Activated CD8-positive, alpha-beta memory T cell treated with anti-CD3 and anti-CD28 coated beads for 36 hours (primary cell): ENCODE results near the gene SEMA3B. TPM values are rescaled to one million over a fixed set of nuclear protein-coding genes. Genes with fewer than 3 reads are reported as not detected.
"Not testable (repeated sequence)": the region's sequence is repeated elsewhere in the genome, so short reads cannot be mapped to it uniquely, and the experiment has no call there.

Experiments
- CTCF ChIA-PET: fragments of 350-600 bp; sonication (Branson Sonifier 250); formaldehyde crosslinking; loops from one replicate; lab custom pipeline; 2021; ENCODE audit warnings: antibody characterized with exemption; lab: Charles Lee
- POLR2A ChIA-PET: fragments of 350-600 bp; sonication (Branson Sonifier 250); formaldehyde crosslinking; loops from one replicate; lab custom pipeline; 2021; ENCODE audit warnings: antibody characterized with exemption; lab: Charles Lee
- total RNA-seq, 2 experiments: library from RNA; stranded (reverse); gene quantifications; one replicate each; pipeline ENCODE4 v1.2.3, GENCODE V29; 2021

Gene SEMA3B
- total RNA-seq, 2 experiments from 2014 or later: 0.40 to 0.46 TPM

DNA sequence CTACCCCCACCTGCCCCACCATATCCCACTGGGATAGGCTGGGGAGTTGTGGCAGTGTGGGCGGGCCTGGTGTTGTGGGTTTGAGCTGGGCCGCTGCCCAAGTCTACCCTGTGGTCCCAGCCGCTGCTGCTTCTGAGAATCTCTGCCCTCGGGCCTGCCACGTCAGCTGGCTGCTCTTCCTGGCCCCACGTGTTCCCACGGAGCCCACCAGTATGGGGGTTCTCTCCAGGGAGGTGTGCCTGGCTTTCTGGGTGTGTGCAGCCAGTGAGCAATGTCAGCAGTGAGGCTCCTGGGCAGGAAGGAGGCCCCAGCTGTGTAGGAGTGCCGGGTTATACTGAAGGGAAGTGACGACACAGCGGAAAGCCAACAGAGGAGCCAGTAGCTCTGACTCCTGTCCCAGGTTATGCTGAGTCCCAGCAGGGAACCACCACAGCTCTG lies 22.4 kb upstream of the SEMA3B start:
- POLR2A ChIA-PET: interaction anchor here (0.5 to 1.6 kb wide), 14 partner anchors 9 to 98 kb away, joined by 3 to 17 read pairs (median 3); partner anchors contain the start of genes GNAI2 and IFRD2
- CTCF ChIA-PET: interaction anchor here (0.6 to 8.5 kb wide), 23 partner anchors 10 to 326 kb away, joined by 3 to 133 read pairs (median 4); partner anchors contain the start of genes GNAI2, GNAT1, IFRD2 and RASSF1

DNA sequence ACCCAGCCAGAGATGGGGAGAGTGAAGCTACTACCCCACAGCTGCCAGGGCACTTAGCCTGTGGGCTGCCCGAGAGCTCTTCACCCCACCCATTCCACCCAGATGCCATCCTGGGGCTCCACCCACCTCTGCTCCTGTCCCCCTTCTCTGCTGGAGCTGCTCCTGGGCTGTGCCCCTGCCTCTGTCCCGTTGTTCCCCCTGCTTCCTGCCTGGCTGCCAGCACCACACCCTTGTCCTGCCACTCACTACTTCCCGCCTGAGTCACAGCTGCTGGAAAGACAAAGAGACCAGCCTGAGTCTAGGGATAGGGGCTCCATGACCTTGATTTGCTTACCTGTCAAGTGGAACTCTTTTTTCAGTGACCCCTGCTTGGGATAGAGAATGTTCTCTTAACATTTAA lies 20.6 kb upstream of the SEMA3B start:
- POLR2A ChIA-PET: no interaction called here
- CTCF ChIA-PET: interaction anchor here (1.0 to 8.5 kb wide), 4 partner anchors 11 to 56 kb away, joined by 3 to 133 read pairs (median 32); no protein-coding TSS in a partner anchor

DNA sequence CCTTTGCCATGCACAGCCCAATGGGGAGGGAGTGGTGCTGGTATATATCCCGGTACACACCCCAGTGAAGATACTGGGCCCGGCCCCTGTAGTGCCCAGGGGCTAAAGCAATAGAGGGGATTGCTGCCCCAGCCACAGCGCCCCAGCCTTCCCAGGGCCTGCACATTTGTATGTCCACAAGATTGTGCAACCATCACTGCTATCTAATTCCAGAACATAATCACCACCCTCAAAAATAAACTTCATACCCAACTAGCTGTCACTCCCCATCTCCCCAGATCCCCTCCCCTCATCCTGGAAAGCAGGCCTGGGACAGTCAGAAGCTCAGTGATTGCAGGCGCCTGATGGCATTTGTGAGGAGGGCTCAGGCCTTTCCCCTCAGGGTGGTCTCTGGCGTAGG lies 19.5 kb upstream of the SEMA3B start:
- ChIA-PET POLR2A (no interaction called here), CTCF (interaction anchor here (1.0 to 8.5 kb wide), 6 partner anchors 10 to 57 kb away, joined by 3 to 133 read pairs (median 6); no protein-coding TSS in a partner anchor)

DNA sequence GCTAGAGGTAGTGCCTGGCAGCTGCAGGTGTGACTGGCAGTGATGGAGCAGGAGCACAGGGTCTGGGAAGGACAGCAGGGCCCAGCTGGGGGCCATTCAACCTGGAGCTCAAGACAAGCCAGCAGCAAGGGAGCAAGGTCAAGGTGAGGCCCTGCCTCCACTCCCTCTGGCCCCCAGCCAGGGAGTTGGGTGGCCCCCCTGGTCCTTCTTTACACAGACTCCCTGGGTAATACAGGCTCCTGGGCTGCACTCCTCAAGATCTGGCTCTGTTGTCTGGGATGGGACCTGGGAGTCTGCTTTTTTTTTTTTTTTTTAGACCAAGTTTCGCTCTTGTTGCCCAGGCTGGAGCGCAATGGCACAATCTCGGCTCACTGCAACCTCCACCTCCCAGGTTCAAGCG lies 18.4 kb upstream of the SEMA3B start:
- CTCF ChIA-PET: interaction anchor here (1.5 to 8.5 kb wide), 4 partner anchors 9 to 23 kb away, joined by 4 to 133 read pairs (median 34); no protein-coding TSS in a partner anchor

DNA sequence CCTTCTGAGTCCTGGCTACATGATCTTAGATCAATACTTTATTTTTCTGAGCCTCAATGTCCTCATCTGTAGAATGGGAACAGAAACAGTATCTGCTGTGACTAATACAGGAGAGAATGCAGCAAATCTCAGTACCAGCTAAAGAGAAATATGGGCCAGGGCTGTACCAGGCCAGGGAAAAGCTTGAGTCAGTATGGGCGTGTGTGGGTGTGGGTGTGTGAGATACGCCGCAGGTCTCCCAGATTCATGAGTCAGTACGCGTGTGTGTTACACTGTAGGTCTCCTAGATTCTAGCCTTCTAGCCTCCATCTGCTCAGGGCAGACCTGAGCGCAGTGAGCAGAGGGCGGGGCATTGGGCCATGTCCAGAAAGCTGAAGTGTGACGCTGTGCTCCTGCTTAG lies 17.7 kb upstream of the SEMA3B start:
- ChIA-PET POLR2A (interaction anchor here (0.8 kb wide), 1 partner anchor 9 kb away, joined by 4 read pairs; no protein-coding TSS in a partner anchor), CTCF (interaction anchor here (0.8 to 8.5 kb wide), 4 partner anchors 8 to 55 kb away, joined by 3 to 133 read pairs (median 32); no protein-coding TSS in a partner anchor)

More for the DNA sequence above, 18.4 kb upstream of the SEMA3B start:
- POLR2A ChIA-PET: no interaction called here

DNA sequence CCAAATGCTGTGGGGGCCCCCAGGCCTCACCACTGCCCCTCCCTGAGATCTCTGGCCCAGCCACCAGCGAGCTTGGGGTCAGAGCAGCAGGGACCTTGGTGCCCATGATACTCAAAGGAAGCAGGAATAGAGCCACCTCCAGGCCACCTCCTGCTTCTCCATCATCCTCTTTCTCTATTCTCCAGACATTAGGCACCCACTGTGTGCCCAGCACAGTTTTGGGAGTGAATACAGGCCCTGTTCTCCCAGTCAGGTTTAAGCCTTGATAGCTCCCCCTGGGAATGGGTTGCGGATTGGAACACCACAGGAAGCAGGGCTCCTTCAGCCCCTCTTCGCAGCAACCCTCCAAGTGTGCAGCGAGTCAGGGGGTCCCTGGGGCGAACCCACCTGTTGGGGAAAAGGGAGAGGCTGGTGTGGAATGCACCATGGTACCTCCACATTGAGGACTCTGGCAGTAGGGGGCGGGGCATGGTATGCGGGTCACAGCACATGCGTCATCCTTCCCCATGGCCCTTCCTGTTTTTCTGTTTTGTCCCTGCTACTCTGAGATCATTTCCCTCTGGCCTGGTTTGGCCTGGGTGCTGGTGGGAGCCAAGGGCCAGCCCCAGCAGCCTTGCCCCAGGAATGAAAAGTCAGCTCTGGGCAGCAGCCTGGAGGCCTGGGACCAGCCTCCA lies 14.2 kb upstream of the SEMA3B start:
- POLR2A ChIA-PET: no interaction called here
- CTCF ChIA-PET: interaction anchor here (2.7 kb wide), 1 partner anchor 27 kb away, joined by 11 read pairs; no protein-coding TSS in a partner anchor

DNA sequence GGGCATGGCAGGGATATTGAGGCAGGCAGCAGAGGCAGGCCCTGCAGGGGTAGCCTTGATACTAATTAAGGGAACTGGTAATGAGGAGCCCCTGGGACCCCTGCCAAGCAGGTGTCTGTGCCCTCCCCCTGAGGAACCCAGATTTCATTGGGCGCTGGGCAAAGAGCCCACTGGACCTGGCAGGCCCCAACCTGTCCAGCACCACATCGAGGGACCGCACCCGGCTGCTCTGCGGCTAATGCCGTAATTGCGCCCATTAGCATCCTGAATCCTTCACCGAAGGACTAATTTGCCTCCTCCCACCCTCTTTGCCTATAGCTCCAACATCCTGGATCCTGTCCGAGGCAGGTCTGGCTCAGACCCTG lies 13.7 kb upstream of the SEMA3B start:
- ChIA-PET CTCF (interaction anchor here (1.0 to 2.7 kb wide), 3 partner anchors 9 to 60 kb away, joined by 3 to 11 read pairs (median 10); no protein-coding TSS in a partner anchor), POLR2A (no interaction called here)

DNA sequence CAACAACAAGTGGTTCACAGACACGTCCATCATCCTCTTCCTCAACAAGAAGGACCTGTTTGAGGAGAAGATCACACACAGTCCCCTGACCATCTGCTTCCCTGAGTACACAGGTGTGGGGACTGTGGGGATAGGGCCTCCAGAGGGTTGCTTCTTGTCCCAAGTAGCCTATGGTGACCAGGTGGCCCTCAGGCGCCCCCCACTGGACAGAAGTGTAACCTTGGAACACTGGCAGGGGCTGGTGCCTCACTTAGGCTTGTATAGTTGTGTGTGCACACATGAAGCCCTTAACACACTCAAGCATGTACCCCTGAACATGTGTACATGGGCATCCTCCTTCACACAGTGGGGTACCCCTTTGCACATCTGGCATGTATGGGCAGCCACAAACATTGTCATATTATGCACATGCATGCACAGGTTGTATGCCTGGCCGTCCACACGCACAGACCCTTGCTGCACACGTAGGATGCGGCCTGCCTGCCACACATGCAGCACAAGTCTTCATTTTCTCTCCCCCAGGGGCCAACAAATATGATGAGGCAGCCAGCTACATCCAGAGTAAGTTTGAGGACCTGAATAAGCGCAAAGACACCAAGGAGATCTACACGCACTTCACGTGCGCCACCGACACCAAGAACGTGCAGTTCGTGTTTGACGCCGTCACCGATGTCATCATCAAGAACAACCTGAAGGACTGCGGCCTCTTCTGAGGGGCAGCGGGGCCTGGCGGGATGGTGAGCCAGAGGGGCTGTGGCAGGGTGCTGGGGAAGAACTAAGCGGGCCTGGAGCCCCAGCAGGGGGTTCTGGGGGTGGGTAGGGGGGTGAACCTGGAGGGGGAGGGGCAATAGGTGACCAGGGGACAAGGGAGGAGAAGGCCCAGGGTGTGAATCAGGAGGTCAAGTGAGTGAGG lies 11.7 kb upstream of the SEMA3B start:
- POLR2A ChIA-PET: interaction anchor here (1.3 kb wide), 1 partner anchor 11 kb away, joined by 3 read pairs; no protein-coding TSS in a partner anchor

DNA sequence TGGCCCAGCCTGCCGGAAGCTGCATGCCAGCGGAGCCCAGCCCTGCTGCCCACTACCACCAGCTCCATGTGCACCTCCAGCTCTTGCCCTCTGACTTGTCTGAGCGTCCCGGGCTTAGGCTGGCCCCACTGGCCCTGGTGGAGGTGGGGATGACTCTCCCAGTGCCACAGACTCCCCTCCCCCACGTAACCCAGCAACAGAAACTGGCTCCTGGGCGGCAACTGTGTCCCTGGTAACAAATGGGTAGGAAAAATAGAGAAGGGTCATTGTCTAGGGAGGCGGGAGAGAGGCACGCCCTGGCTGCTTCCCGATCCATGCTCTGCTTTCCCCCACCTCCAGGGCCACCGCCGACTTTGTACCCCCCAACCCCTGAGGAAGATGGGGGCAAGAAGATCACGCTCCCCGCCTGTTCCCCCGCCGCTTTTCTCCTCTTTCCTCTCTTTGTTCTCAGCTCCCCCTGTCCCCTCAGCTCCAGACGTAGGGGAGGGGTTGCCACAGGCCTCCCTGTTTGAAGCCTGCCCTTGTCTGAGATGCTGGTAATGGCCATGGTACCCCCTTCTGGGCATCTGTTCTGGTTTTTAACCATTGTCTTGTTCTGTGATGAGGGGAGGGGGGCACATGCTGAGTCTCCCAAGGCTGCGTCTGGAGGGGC lies 10.8 kb upstream of the SEMA3B start:
- CTCF ChIA-PET: interaction anchor here (2.5 to 4.9 kb wide), 6 partner anchors 9 to 64 kb away, joined by 13 to 62 read pairs (median 24); partner anchors contain the start of gene GNAI2
- POLR2A ChIA-PET: interaction anchor here (1.3 kb wide), 1 partner anchor 11 kb away, joined by 3 read pairs; no protein-coding TSS in a partner anchor

More for the DNA sequence above, 11.7 kb upstream of the SEMA3B start:
- CTCF ChIA-PET: interaction anchor here (0.6 to 4.9 kb wide), 13 partner anchors 8 to 64 kb away, joined by 3 to 62 read pairs (median 10); partner anchors contain the start of gene GNAI2

DNA sequence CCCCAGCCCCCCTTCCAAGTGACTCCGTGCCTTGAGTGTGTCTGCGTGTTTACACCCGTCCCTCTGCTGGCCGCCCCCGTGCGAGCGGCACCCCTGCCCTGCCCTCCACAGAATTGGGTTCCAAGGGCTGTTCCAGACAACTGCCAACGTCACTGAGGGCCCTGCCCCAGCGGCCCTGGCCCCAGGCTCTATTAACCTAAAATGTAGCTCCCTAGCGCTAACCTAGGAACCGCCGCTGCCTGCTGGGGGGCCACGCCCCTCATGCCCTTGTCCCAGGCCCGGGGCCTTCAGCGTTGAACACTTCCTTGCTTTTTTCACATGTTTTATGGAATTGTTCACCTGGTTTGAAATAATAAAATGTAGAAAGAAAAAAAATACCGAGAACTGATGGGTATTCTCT lies 10.0 kb upstream of the SEMA3B start:
- ChIA-PET CTCF (interaction anchor here (0.9 to 4.9 kb wide), 12 partner anchors 10 to 65 kb away, joined by 3 to 62 read pairs (median 10); partner anchors contain the start of genes GNAI2 and IFRD2), POLR2A (interaction anchor here (0.6 kb wide), 1 partner anchor 1134 kb away, joined by 3 read pairs; no protein-coding TSS in a partner anchor)

DNA sequence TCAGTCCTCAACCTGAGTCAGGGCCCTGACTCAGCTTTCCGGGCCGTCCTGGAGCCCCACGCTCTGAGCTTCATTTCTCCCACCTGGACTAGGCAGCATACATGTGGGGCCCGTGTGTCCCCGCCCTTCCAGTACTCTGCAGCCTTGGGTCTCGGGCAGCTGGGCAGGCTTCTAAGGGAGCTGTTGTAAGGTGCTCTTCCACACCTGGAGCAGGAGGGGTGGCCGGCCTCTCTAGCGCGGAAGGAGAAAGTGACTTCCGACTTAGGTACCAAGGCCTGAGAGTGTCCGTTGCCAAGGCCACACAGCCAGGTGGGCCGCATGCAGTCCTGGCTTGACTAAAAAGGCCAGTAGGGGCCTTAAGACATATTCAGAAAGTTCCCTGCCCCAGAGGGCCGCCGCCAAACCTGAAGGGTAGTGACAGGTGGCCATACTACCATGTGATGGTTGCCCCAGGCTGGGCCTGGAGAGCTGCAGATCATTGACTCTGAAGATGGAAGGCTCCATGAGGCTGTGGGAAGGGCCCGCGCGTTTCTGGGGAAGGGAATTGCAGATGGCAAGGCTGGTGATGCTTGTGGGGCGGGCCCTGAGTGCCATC lies 9.4 kb upstream of the SEMA3B start:
- POLR2A ChIA-PET: interaction anchor here (0.6 to 0.8 kb wide), 8 partner anchors 8 to 1650 kb away, joined by 3 to 11 read pairs (median 4); no protein-coding TSS in a partner anchor
- CTCF ChIA-PET: interaction anchor here (0.8 to 4.9 kb wide), 19 partner anchors 10 to 77 kb away, joined by 3 to 62 read pairs (median 5); partner anchors contain the start of genes GNAI2, IFRD2 and SEMA3B

DNA sequence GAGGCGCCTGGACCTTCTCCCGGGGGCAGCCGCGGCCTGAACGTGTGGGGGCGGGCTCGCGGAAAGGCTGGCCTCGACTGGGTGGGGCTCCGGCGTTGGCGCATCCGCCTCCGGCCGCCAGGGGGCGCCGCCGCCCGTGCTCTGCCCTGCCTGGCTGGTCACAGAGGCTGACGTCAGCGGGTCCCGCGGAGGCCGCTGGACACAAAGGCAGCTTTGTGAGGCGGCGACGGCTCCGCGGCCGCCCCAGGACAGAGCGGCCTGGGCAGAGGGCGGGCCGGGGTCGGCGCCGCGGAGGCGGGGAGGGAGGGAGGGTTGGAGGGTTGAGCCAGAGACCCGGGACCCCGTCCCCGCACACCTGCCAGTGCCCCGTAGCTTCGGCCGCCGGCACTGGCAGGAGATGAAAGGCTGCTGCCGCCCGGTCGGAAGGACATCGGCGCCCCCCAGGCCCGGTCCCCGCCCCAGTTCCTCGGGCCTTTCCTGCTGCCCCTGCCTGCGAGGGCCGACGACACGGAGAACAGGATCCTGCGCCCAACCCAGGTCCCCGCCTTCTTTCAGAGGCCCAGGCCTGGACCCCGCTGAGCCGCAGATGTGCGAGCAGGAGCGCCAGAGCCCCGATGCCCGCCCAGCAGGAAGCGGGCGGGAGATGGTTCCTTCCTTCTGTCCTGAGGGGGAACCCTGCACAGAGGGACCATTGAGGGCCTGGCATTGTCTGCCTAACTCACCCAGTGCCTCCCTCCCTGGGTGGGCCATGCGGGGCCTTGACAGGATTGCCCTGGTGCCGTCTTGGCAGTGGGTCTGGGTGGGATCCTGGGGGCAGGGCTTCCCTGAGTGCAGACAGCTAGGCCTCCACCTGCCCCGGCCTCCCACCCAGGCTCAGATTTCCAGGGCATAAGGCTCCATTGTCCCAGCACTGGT lies 8.7 kb upstream of the SEMA3B start:
- CTCF ChIA-PET: interaction anchor here (0.6 to 4.9 kb wide), 19 partner anchors 9 to 76 kb away, joined by 3 to 62 read pairs (median 5); partner anchors contain the start of genes GNAI2 and SEMA3B
- POLR2A ChIA-PET: interaction anchor here (0.6 to 1.2 kb wide), 7 partner anchors 9 to 1650 kb away, joined by 3 to 5 read pairs (median 4); partner anchors contain the start of gene TUSC2

DNA sequence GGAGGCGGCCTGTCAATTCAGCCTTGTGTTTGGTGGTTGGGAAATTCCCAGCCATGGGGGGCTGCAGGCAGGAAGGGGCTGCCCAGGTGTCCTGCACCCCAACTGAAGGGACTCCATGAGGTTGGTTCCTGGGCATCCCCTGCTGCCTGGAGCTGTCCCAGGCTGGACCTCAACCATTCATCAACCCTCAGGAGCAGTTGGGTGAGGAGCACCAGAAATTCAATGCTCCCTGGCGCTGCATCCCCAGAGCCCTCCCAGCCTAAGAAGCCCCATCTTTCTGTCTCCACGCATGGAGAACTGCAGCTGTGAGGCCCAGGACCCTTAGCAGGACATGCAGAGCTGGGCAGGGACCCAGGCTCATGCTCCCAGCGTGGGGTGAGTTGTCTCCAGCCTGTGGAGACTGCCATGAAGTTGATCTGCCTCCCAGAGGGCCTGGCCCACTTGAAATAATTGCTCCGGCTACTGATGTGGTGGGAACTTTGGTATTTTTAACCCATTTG lies 8.0 kb upstream of the SEMA3B start:
- CTCF ChIA-PET: interaction anchor here (1.6 to 4.9 kb wide), 4 partner anchors 9 to 33 kb away, joined by 4 to 62 read pairs (median 38); partner anchors contain the start of gene SEMA3B
- POLR2A ChIA-PET: interaction anchor here (0.7 to 1.2 kb wide), 2 partner anchors 18 to 67 kb away, joined by 3 to 4 read pairs; partner anchors contain the start of gene TUSC2

DNA sequence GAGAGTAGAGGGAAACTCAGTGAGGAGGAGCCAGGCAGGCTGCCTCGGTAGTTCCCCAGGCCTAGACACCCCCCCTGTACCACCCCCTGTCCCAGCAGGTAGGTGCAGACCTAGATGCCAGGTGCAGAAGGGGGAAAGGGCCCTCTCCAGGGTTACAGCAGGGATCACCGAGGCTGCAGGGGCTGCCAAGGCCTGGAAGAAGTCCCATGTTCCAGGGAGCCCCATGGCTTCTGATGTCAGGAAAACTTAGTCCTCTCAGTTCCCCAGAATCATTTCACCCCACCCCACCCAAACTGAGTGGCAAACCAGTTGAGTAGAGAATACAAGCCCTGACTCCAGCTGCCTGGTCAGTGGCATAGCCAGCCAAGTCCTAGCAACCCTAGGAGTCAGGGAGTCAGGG lies 7.4 kb upstream of the SEMA3B start:
- CTCF ChIA-PET: interaction anchor here (4.5 to 4.9 kb wide), 2 partner anchors 13 to 33 kb away, joined by 47 to 62 read pairs; no protein-coding TSS in a partner anchor
- POLR2A ChIA-PET: no interaction called here

DNA sequence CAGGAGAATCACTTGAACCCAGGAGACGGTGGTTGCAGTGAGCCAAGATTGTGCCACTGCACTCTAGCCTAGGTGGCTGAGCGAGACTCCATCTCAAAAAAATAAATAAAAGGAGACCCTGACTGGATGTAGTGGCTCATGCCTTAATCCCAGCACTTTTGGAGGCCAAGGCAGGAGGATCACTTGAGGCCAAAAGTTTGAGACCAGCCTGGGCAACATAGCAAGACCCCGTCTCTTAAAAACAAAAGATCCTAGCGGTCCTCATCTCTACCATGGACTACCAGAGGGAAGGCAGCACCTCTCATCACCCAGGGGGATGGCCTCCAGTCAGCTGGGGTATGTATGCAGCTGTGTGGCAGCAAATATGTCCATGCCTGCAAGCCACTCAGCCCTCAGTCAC lies 6.7 kb upstream of the SEMA3B start:
- POLR2A ChIA-PET: not testable (repeated sequence)
- CTCF ChIA-PET: interaction anchor here (4.9 kb wide), 1 partner anchor 13 kb away, joined by 62 read pairs; no protein-coding TSS in a partner anchor

DNA sequence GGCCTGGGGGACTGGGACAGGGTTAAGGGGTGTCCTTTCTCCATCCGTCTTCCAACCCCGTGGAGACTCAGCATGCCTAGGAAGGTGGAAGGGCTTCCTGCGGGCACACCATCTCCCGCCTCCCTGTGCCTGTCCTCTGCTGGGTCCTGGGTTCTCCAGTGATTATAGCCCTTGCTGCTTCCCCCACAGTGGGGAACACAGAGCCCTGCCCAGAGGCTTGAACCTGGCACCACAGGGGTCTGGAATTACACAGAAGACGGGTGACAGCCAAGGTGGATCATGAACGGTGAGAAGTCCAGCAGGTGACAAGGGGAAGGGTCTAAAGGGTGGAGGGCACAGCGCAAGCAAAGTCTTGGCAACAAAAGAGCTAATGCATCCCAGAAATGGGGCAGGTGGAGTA lies 6.2 kb upstream of the SEMA3B start:
- CTCF ChIA-PET: interaction anchor here (1.1 to 1.5 kb wide), 2 partner anchors 13 to 70 kb away, joined by 3 to 4 read pairs; no protein-coding TSS in a partner anchor
- POLR2A ChIA-PET: interaction anchor here (0.7 kb wide), 1 partner anchor 548 kb away, joined by 10 read pairs; no protein-coding TSS in a partner anchor
